IMR-90 (cell line): ENCODE results near the gene TBC1D1. TPM values are rescaled to one million over a fixed set of nuclear protein-coding genes. Genes with fewer than 3 reads are reported as not detected.

ENCODE experiments used
- ATAC-seq: fragments of 200-7000 bp; cut with Tn5 transposase; 2 replicates; pipeline ENCODE4 v1.9.1; 2020; ENCODE audit warnings: low read depth, mild to moderate bottlenecking, moderate library complexity
- BruUV-seq: library from RNA; stranded (reverse); fragments of 400-500 nt; replicated peaks from 2 replicates; lab custom pipeline; 2021; lab: Mats Ljungman, UMichigan
- CTCF ChIA-PET: fragments of 300-600 bp; formaldehyde crosslinking; extraction: SDS; loops from one replicate; lab custom pipeline; 2021; ENCODE audit warnings: antibody characterized with exemption; lab: Yijun Ruan, JAX
- POLR2A ChIA-PET: fragments of 300-600 bp; sonication (Branson Sonifier 250); formaldehyde crosslinking; loops from one replicate; lab custom pipeline; 2022; ENCODE audit warnings: antibody characterized with exemption; ENCODE audit not compliant: unreplicated experiment; lab: Charles Lee
- DNase-seq: peaks from one replicate; pipeline ENCODE4 v3.0.0; 2013
- H2AFZ ChIP-seq: replicated peaks from 2 replicates; pipeline ENCODE3; 2013; ENCODE audit warnings: low read length, mild to moderate bottlenecking; ENCODE audit not compliant: poor library complexity
- H2AK5ac ChIP-seq: 2 replicates; pipeline ENCODE4 v1.6.1; 2013; ENCODE audit warnings: low read depth, low read length, inconsistent platforms
- H2AK9ac ChIP-seq: replicated peaks from 2 replicates; pipeline ENCODE3; 2013; ENCODE audit warnings: mild to moderate bottlenecking, low read depth, low read length, moderate library complexity; ENCODE audit not compliant: poor library complexity
- H2BK120ac ChIP-seq: 2 replicates; pipeline ENCODE4 v1.6.1; 2013; ENCODE audit warnings: low read depth, low read length, inconsistent platforms
- H2BK15ac ChIP-seq: 3 replicates; pipeline ENCODE4 v1.6.1; 2013; ENCODE audit warnings: low read depth, low read length, inconsistent platforms
- H2BK20ac ChIP-seq: 2 replicates; pipeline ENCODE4 v1.6.1; 2013; ENCODE audit warnings: low read depth, mild to moderate bottlenecking, inconsistent platforms, low read length, moderate library complexity
- H2BK5ac ChIP-seq: 2 replicates; pipeline ENCODE4 v1.6.1; 2013; ENCODE audit warnings: mild to moderate bottlenecking, low read depth, low read length, inconsistent platforms; ENCODE audit not compliant: poor library complexity, severe bottlenecking
- H3K14ac ChIP-seq: replicated peaks from 2 replicates; pipeline ENCODE4 v1.6.1; 2013; ENCODE audit warnings: low read depth, low read length, inconsistent platforms
- H3K18ac ChIP-seq: 2 replicates; pipeline ENCODE4 v1.6.1; 2013; ENCODE audit warnings: low read depth, low read length, control low read depth
- H3K23ac ChIP-seq: 2 replicates; pipeline ENCODE4 v1.6.1; 2013; ENCODE audit warnings: low read depth, low read length, inconsistent platforms
- H3K27ac ChIP-seq: 2 replicates; pipeline ENCODE4 v1.5.1; 2013; ENCODE audit warnings: mild to moderate bottlenecking, control low read depth, low read length; ENCODE audit not compliant: insufficient read depth
- H3K27me3 ChIP-seq: 2 replicates; pipeline ENCODE4 v1.6.1; 2013; ENCODE audit warnings: low read length; ENCODE audit not compliant: control insufficient read depth, insufficient read depth
- H3K36me3 ChIP-seq: 2 replicates; pipeline ENCODE4 v1.6.1; 2013; ENCODE audit warnings: low read length, mixed read lengths; ENCODE audit not compliant: control insufficient read depth, insufficient read depth
- H3K4ac ChIP-seq: 2 replicates; pipeline ENCODE4 v1.6.1; 2013; ENCODE audit warnings: low read depth, low read length, inconsistent platforms
- H3K4me1 ChIP-seq: 2 replicates; pipeline ENCODE4 v1.6.1; 2013; ENCODE audit warnings: low read length, mixed read lengths; ENCODE audit not compliant: control insufficient read depth, insufficient read depth
- H3K4me2 ChIP-seq: 2 replicates; pipeline ENCODE4 v1.6.1; 2013; ENCODE audit warnings: low read depth, mild to moderate bottlenecking, control low read depth, low read length, moderate library complexity
- H3K4me3 ChIP-seq: 2 replicates; pipeline ENCODE4 v1.5.1; 2013; ENCODE audit warnings: low read depth, mild to moderate bottlenecking, control low read depth, low read length, moderate library complexity; ENCODE audit not compliant: insufficient read depth
- H3K56ac ChIP-seq: 2 replicates; pipeline ENCODE4 v1.6.1; 2013; ENCODE audit warnings: low read length, inconsistent platforms; ENCODE audit not compliant: insufficient read depth; ENCODE audit errors: extremely low read depth
- H3K79me1 ChIP-seq, 2 experiments: 2 replicates each; pipeline ENCODE4 v1.6.1; 2013; ENCODE audit warnings: low read length in 2 of 2, inconsistent platforms in 1 of 2, low read depth in 1 of 2
- H3K9ac ChIP-seq: 2 replicates; pipeline ENCODE4 v1.6.1; 2013; ENCODE audit warnings: low read depth, low read length, control low read depth
- H3K9me1 ChIP-seq: 2 replicates; pipeline ENCODE4 v1.6.1; 2013; ENCODE audit warnings: low read length, inconsistent platforms; ENCODE audit not compliant: insufficient read depth
- H3K9me3 ChIP-seq: 2 replicates; pipeline ENCODE4 v1.6.1; 2013; ENCODE audit warnings: low read length; ENCODE audit not compliant: control insufficient read depth, insufficient read depth
- H4K20me1 ChIP-seq: 2 replicates; pipeline ENCODE4 v1.6.1; 2013; ENCODE audit warnings: low read length, inconsistent platforms; ENCODE audit not compliant: insufficient read depth
- H4K5ac ChIP-seq: 2 replicates; pipeline ENCODE4 v1.6.1; 2013; ENCODE audit warnings: mild to moderate bottlenecking, low read depth, low read length, control low read depth
- H4K8ac ChIP-seq, 2 experiments: 2 replicates each; pipeline ENCODE4 v1.6.1; 2013; ENCODE audit warnings: low read depth in 2 of 2, low read length in 2 of 2, control low read depth in 1 of 2, inconsistent platforms in 1 of 2
- H4K91ac ChIP-seq: 2 replicates; pipeline ENCODE4 v1.6.1; 2013; ENCODE audit warnings: low read depth, low read length, inconsistent platforms; ENCODE audit not compliant: insufficient read depth
- BHLHE40 ChIP-seq: fragments of 150-350 bp; IDR thresholded peaks from 2 replicates; pipeline ENCODE4 v1.6.1; 2016; ENCODE audit warnings: mild to moderate bottlenecking, low read depth, low read length
- CTCF ChIP-seq: conservative IDR thresholded peaks from 2 replicates; pipeline ENCODE4 v1.5.1; 2012; ENCODE audit warnings: mild to moderate bottlenecking, low read depth, low read length, improper control_type of control experiment
- MAZ ChIP-seq: IDR thresholded peaks from 2 replicates; pipeline ENCODE4 v1.6.1; 2012; ENCODE audit warnings: low read depth, mild to moderate bottlenecking, low read length, improper control_type of control experiment, moderate library complexity, borderline replicate concordance
- NFE2L2 ChIP-seq: fragments of 150-350 bp; IDR thresholded peaks from 2 replicates; pipeline ENCODE4 v1.6.1; 2016; ENCODE audit warnings: low read depth, mild to moderate bottlenecking, low read length
- WGBS, 2 experiments: methylation state at CpG; one replicate each; pipeline versions ENCODE4 v1.1.5 to v1.1.7; 2013; ENCODE audit warnings: missing lambda C conversion rate in 2 of 2; ENCODE audit not compliant: insufficient read length in 1 of 2; ENCODE audit errors: extremely low coverage in 2 of 2; 5-methylcytosine and 5-hydroxymethylcytosine counted together
- dilution Hi-C: fragments of 300-500 bp; cut with HindIII; formaldehyde crosslinking; loops from one replicate; pipeline ENCODE4 v1.14.3; 2018; ENCODE audit warnings: low sequenced_read_pairs; ENCODE audit not compliant: unreplicated experiment
- in situ Hi-C: fragments of 300-500 bp; cut with MboI; formaldehyde crosslinking; loops from 3 replicates; pipeline ENCODE4 v1.14.3; 2019; ENCODE audit warnings: low sequenced_read_pairs, inconsistent platforms, mixed read lengths
- intact Hi-C: fragments of 100-400 bp; cut with micrococcal nuclease; formaldehyde crosslinking; loops from 2 replicates; pipeline ENCODE4 v1.10.0; 2022
- polyA plus RNA-seq, 3 experiments: library from polyadenylated mRNA; depleted of rRNA; stranded (reverse); fragments of >200 nt; gene quantifications; 2 replicates each; pipeline ENCODE4 v1.2.3, GENCODE V29; 2012; ENCODE audit warnings: low replicate concordance in 1 of 3
- total RNA-seq: library from RNA; depleted of rRNA; stranded (reverse); fragments of >200 nt; gene quantifications from 2 replicates; pipeline ENCODE4 v1.2.3, GENCODE V29; 2012

Gene TBC1D1
- total and polyA plus RNA-seq, 2 of the 4 experiments (the other 2 are of a cell fraction), result 42.4 to 104 TPM

- H3K9me1 ChIP-seq, result no peaks in the 10 kb centered on the region; the same call in none of the 2 replicates
- dilution Hi-C loops, result no loop called here
- H2BK5ac ChIP-seq, result no peak overlapping the region
- H2AK5ac ChIP-seq, result no peak overlapping the region
- H3K4me1 ChIP-seq, result peaks cover 8% of the 10 kb centered on the region; the same call in 1 of the 2 replicates
- H3K14ac ChIP-seq, result no peak overlapping the region
- H3K9me3 ChIP-seq, result no peaks in the 10 kb centered on the region
- no peak overlapping the region for H3K4me2 ChIP-seq
- no peaks in the 10 kb centered on the region for H3K79me1 ChIP-seq
- no peak overlapping the region for H3K23ac ChIP-seq
- in situ Hi-C loops, result loop anchor here (5.0 kb wide), 1 partner anchor 548 kb away; no protein-coding TSS in a partner anchor
- no peak for TF ChIP-seq BHLHE40
- TF ChIP-seq NFE2L2, result no peak
- TF ChIP-seq MAZ, result no peak
- TF ChIP-seq CTCF, result peak; percentile 16; the same call in 1 of the 2 replicates
- H2AK9ac ChIP-seq, result no peak overlapping the region
- H3K36me3 ChIP-seq, result no peaks in the 10 kb centered on the region
- intact Hi-C loops, result loop anchor here (10.0 kb wide), 1 partner anchor 670 kb away; the partner anchor contains the start of gene TLR6
- no peak overlapping the region for H3K4ac ChIP-seq
- ChIA-PET CTCF (interaction anchor here (0.6 to 0.7 kb wide), 2 partner anchors 26 to 134 kb away, joined by 4 to 7 read pairs; no protein-coding TSS in a partner anchor), POLR2A (interaction anchor here (0.6 kb wide), 1 partner anchor 21 kb away, joined by 7 read pairs; no protein-coding TSS in a partner anchor)
- ATAC-seq (no peak), DNase-seq (no peak)
- H4K20me1 ChIP-seq, result no peaks in the 10 kb centered on the region
- H4K8ac ChIP-seq, result no peak overlapping the region
- H3K4me3 ChIP-seq, result no peak overlapping the region
- H3K56ac ChIP-seq, result no peak overlapping the region
- no peak overlapping the region for H4K5ac ChIP-seq
- no peak overlapping the region for H2BK15ac ChIP-seq
- no peak overlapping the region for H2BK120ac ChIP-seq
- 100% methylated on average over 2 of the region's 8 CpGs; no CpG with 5 or more reads in 1 of the 2 experiments for WGBS, 2 experiments
- no peak overlapping the region for H3K9ac ChIP-seq
- H4K91ac ChIP-seq, result no peak overlapping the region
- no TSS peak for BruUV-seq
- no peak overlapping the region for H2AFZ ChIP-seq
- H3K18ac ChIP-seq, result no peak overlapping the region
- H3K27me3 ChIP-seq, result no peaks in the 10 kb centered on the region
- no peak overlapping the region for H2BK20ac ChIP-seq
- no peak overlapping the region for H3K27ac ChIP-seq
These were observed 293.5 kb downstream of the TBC1D1 start for GRCh38 chr4:38184404-38184803.
